ENCODE data around the gene AUTS2.
A peak's percentile ranks its signal among the peaks of the same experiment; 100 is the strongest.

- TF ChIP-seq GATA2 (IDR thresholded peaks at IDR 0.05; ENCODE audit: low read depth, low read length): peak; percentile 61; the same call in 1 of the 2 replicates
- no peak; the same call in 1 of the 2 replicates for TF ChIP-seq GATA3 (IDR thresholded peaks at IDR 0.05; ENCODE audit: low read depth, low read length)
Observed at GRCh38 chr7:70673778-70674570, 1075.7 kb downstream of the AUTS2 start.
